ENCODE results near the gene BMP6. TPM values are rescaled to one million over a fixed set of nuclear protein-coding genes. Genes with fewer than 3 reads are reported as not detected.

The BMP6 gene
- total and polyA plus RNA-seq, 10 of the 15 experiments (the other 5 are each of a cell fraction or from before 2014, with no cell fraction given): 0.02 to 0.15 (median 0.05) TPM; not detected in 5

- FAIRE-seq (no peak), DNase-seq (ENCODE audit: low read depth, low spot score) (no peak), ATAC-seq (no peak)
- H3K4me2 ChIP-seq (ENCODE audit: control insufficient read depth, insufficient read depth): no peak overlapping the region
- ChIA-PET POLR2A (no interaction called here), SMC1A (ENCODE audit: uncharacterized antibody, unreplicated experiment) (no interaction called here), CTCF (interaction anchor here (1.7 kb wide), 1 partner anchor 37 kb away, joined by 3 read pairs; no protein-coding TSS in a partner anchor), RAD21 (ENCODE audit: unreplicated experiment) (no interaction called here)
- intact Hi-C loops (cut with micrococcal nuclease; ENCODE audit: unreplicated experiment) (no loop called here), in situ Hi-C loops (cut with MboI) (no loop called here)
- 45% methylated on average over 4 of the region's 4 CpGs for WGBS (ENCODE audit: insufficient coverage, insufficient replicate concordance, low lambda C conversion rate, missing lambda C conversion rate)
- no peak overlapping the region for H3K9ac ChIP-seq (ENCODE audit: control insufficient read depth, insufficient read depth, low read length)
- H4K20me1 ChIP-seq (ENCODE audit: control insufficient read depth, insufficient read depth): no peaks in the 10 kb centered on the region
- H3K4me1 ChIP-seq (ENCODE audit: control insufficient read depth, insufficient read depth, low read length): no peaks in the 10 kb centered on the region
- H3K9me3 ChIP-seq (replicated peaks; ENCODE audit: control insufficient read depth, insufficient read depth, low read length): no peaks in the 10 kb centered on the region
- H3K27ac ChIP-seq (ENCODE audit: control insufficient read depth, insufficient read depth): no peak overlapping the region
- H2AFZ ChIP-seq (ENCODE audit: control insufficient read depth, low read depth, low read length): no peak overlapping the region
- H3K79me2 ChIP-seq (ENCODE audit: control insufficient read depth, insufficient read depth, low read length): no peaks in the 10 kb centered on the region
- no TSS peak for BruUV-seq (replicated peaks)
- no peaks in the 10 kb centered on the region; a peak in 3 of 4 replicates for H3K27me3 ChIP-seq (replicated peaks in 1 of 2; ENCODE audit: control insufficient read depth in 2 of 2, insufficient read depth in 2 of 2, low read length in 1 of 2)
- H3K4me3 ChIP-seq: no peak overlapping the region
- no peaks in the 10 kb centered on the region for H3K36me3 ChIP-seq (ENCODE audit: control insufficient read depth in 2 of 2, insufficient read depth in 2 of 2, low read length in 1 of 2)
- TF ChIP-seq PBX3 (IDR thresholded peaks at IDR 0.05; ENCODE audit: insufficient replicate concordance, low read depth, low read length) (no peak), BRCA1 (IDR thresholded peaks at IDR 0.05; ENCODE audit: low read depth, low read length) (no peak), HDGF (IDR thresholded peaks at IDR 0.05) (no peak), HDAC2 (IDR thresholded peaks at IDR 0.05) (no peak), PML (IDR thresholded peaks at IDR 0.05; ENCODE audit: low read length) (no peak), ZNF384 (IDR thresholded peaks at IDR 0.05; ENCODE audit: borderline replicate concordance, low read depth, low read length) (no peak), NFYA (IDR thresholded peaks at IDR 0.05; ENCODE audit: borderline replicate concordance, low read depth, low read length) (no peak), LARP7 (IDR thresholded peaks at IDR 0.05) (no peak), ZBTB11 (CRISPR knock-in tag; IDR thresholded peaks at IDR 0.05) (no peak), ZNF622 (IDR thresholded peaks at IDR 0.05) (no peak), MEF2B (IDR thresholded peaks at IDR 0.05; ENCODE audit: partially characterized antibody, poor library complexity, severe bottlenecking) (no peak), RFX5 (IDR thresholded peaks at IDR 0.05; ENCODE audit: low read depth, low read length) (no peak), SIN3A (IDR thresholded peaks at IDR 0.05; ENCODE audit: low read depth, low read length) (no peak)
- TF ChIP-seq, protein P1, sequence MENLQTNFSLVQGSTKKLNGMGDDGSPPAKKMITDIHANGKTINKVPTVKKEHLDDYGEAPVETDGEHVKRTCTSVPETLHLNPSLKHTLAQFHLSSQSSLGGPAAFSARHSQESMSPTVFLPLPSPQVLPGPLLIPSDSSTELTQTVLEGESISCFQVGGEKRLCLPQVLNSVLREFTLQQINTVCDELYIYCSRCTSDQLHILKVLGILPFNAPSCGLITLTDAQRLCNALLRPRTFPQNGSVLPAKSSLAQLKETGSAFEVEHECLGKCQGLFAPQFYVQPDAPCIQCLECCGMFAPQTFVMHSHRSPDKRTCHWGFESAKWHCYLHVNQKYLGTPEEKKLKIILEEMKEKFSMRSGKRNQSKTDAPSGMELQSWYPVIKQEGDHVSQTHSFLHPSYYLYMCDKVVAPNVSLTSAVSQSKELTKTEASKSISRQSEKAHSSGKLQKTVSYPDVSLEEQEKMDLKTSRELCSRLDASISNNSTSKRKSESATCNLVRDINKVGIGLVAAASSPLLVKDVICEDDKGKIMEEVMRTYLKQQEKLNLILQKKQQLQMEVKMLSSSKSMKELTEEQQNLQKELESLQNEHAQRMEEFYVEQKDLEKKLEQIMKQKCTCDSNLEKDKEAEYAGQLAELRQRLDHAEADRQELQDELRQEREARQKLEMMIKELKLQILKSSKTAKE (IDR thresholded peaks at IDR 0.05; ENCODE audit: low read depth, poor library complexity, severe bottlenecking): no peak
- TF ChIP-seq, protein P2, sequence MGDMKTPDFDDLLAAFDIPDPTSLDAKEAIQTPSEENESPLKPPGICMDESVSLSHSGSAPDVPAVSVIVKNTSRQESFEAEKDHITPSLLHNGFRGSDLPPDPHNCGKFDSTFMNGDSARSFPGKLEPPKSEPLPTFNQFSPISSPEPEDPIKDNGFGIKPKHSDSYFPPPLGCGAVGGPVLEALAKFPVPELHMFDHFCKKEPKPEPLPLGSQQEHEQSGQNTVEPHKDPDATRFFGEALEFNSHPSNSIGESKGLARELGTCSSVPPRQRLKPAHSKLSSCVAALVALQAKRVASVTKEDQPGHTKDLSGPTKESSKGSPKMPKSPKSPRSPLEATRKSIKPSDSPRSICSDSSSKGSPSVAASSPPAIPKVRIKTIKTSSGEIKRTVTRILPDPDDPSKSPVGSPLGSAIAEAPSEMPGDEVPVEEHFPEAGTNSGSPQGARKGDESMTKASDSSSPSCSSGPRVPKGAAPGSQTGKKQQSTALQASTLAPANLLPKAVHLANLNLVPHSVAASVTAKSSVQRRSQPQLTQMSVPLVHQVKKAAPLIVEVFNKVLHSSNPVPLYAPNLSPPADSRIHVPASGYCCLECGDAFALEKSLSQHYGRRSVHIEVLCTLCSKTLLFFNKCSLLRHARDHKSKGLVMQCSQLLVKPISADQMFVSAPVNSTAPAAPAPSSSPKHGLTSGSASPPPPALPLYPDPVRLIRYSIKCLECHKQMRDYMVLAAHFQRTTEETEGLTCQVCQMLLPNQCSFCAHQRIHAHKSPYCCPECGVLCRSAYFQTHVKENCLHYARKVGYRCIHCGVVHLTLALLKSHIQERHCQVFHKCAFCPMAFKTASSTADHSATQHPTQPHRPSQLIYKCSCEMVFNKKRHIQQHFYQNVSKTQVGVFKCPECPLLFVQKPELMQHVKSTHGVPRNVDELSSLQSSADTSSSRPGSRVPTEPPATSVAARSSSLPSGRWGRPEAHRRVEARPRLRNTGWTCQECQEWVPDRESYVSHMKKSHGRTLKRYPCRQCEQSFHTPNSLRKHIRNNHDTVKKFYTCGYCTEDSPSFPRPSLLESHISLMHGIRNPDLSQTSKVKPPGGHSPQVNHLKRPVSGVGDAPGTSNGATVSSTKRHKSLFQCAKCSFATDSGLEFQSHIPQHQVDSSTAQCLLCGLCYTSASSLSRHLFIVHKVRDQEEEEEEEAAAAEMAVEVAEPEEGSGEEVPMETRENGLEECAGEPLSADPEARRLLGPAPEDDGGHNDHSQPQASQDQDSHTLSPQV (IDR thresholded peaks at IDR 0.05): no peak
Measured at GRCh38 chr6:7684843-7685242, 41.1 kb upstream of the BMP6 start.
